Femur (tissue), 1 donor: ENCODE results near the gene CNTN6.

Source experiments
- DNase-seq: peaks from one replicate; pipeline ENCODE4 v3.0.0-alpha.2; 2017

Gene CNTN6

GRCh38 chr3:1092771-1093170 is at the start of gene CNTN6:
TSS of gene CNTN6 (plus strand) at chr3:1093024. CDS start at chr3:1148009, 54,985 bp downstream.
- peak; percentile 20 for DNase-seq

GRCh38 chr3:1048558-1048957 is 44.3 kb upstream of the CNTN6 start:
- no peak for DNase-seq

GRCh38 chr3:1055870-1056269 is 37.0 kb upstream of the CNTN6 start:
- no peak for DNase-seq

- DNase-seq: no peak
Measured at GRCh38 chr3:1056744-1057143, 36.1 kb upstream of the CNTN6 start.

GRCh38 chr3:1057436-1057835 is 35.4 kb upstream of the CNTN6 start:
- no peak for DNase-seq

GRCh38 chr3:1068985-1069384 is 23.8 kb upstream of the CNTN6 start:
- DNase-seq: no peak

GRCh38 chr3:1072041-1072440 is 20.8 kb upstream of the CNTN6 start:
- DNase-seq: no peak

- no peak for DNase-seq
Measured at GRCh38 chr3:1079662-1080061, 13.2 kb upstream of the CNTN6 start.

GRCh38 chr3:1082108-1082507 is 10.7 kb upstream of the CNTN6 start:
- peak; percentile 46 for DNase-seq

GRCh38 chr3:1087066-1087560 is 5.7 kb upstream of the CNTN6 start:
- peak; percentile 86 for DNase-seq

GRCh38 chr3:1088503-1088902 is 4.3 kb upstream of the CNTN6 start:
- no peak for DNase-seq

- no peak for DNase-seq
Measured at GRCh38 chr3:1091286-1091685, 1.5 kb upstream of the CNTN6 start.

GRCh38 chr3:1092061-1092460 is 763 bp upstream of the CNTN6 start:
- DNase-seq: no peak

GRCh38 chr3:1093217-1093616 is 393 bp downstream of the CNTN6 start:
- no peak for DNase-seq

GRCh38 chr3:1103525-1103924 is 10.7 kb downstream of the CNTN6 start:
- DNase-seq: no peak

- no peak for DNase-seq
Measured at GRCh38 chr3:1117843-1118473, 25.1 kb downstream of the CNTN6 start.

- DNase-seq: no peak
Measured at GRCh38 chr3:1131166-1131565, 38.3 kb downstream of the CNTN6 start.

- no peak for DNase-seq
Measured at GRCh38 chr3:1135194-1135593, 42.4 kb downstream of the CNTN6 start.

GRCh38 chr3:1138036-1138435 is 45.2 kb downstream of the CNTN6 start:
- DNase-seq: no peak

- DNase-seq: no peak
Measured at GRCh38 chr3:1139071-1139470, 46.2 kb downstream of the CNTN6 start.

GRCh38 chr3:1147326-1147725 is 54.5 kb downstream of the CNTN6 start:
- DNase-seq: no peak

- DNase-seq: no peak
Measured at GRCh38 chr3:1147819-1148218, 55.0 kb downstream of the CNTN6 start.

- DNase-seq: no peak
Measured at GRCh38 chr3:1164101-1164500, 71.3 kb downstream of the CNTN6 start.

GRCh38 chr3:1171320-1171719 is 78.5 kb downstream of the CNTN6 start:
- DNase-seq: no peak

- no peak for DNase-seq
Measured at GRCh38 chr3:1172644-1173043, 79.8 kb downstream of the CNTN6 start.
